ENCODE measurements around the gene ADGRD2. TPM values are rescaled to one million over a fixed set of nuclear protein-coding genes. Genes with fewer than 3 reads are reported as not detected.

ADGRD2 gene
- total RNA-seq, 3 donors from 2014 or later (not counting 1 experiment from before 2014, with no cell fraction given), result not detected

DNA sequence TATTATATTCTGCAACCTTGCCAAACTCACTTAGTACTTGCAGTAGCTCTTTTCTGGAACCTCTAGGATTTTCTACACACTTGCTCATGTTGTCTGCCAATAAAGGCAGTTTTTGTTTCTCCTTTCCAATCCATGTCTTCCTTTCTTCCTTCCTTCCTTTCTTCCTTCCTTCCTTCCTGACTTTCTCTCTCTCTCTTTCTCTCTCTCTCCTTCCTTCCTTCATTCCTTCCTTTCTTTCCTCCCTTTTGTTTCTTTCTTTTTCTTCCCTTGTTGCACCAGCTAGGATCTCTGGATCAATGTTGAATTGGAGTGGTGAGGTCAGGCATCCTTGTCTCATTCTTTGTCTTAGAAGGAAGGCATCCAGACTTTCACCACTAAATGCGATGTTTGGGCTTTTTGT is 12.5 kb downstream of the ADGRD2 start:
- TF ChIP-seq, protein P1, sequence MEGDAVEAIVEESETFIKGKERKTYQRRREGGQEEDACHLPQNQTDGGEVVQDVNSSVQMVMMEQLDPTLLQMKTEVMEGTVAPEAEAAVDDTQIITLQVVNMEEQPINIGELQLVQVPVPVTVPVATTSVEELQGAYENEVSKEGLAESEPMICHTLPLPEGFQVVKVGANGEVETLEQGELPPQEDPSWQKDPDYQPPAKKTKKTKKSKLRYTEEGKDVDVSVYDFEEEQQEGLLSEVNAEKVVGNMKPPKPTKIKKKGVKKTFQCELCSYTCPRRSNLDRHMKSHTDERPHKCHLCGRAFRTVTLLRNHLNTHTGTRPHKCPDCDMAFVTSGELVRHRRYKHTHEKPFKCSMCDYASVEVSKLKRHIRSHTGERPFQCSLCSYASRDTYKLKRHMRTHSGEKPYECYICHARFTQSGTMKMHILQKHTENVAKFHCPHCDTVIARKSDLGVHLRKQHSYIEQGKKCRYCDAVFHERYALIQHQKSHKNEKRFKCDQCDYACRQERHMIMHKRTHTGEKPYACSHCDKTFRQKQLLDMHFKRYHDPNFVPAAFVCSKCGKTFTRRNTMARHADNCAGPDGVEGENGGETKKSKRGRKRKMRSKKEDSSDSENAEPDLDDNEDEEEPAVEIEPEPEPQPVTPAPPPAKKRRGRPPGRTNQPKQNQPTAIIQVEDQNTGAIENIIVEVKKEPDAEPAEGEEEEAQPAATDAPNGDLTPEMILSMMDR (IDR thresholded peaks at IDR 0.05), result no peak
- 83% methylated on average over 1 of the region's 1 CpG for WGBS (ENCODE audit: insufficient coverage)
- Histone ChIP-seq H3K27ac (ENCODE audit: low read length) (no peak overlapping the region), H3K4me1 (ENCODE audit: control insufficient read depth, insufficient read depth, low read length) (no peaks in the 10 kb centered on the region), H3K27me3 (ENCODE audit: control insufficient read depth, insufficient read depth, low read length) (no peaks in the 10 kb centered on the region), H3K4me3 (ENCODE audit: low read length) (no peak overlapping the region), H3K36me3 (ENCODE audit: control insufficient read depth, insufficient read depth, low read length) (no peaks in the 10 kb centered on the region), H3K9me3 (ENCODE audit: control insufficient read depth, insufficient read depth, low read length) (no peaks in the 10 kb centered on the region)
- intact Hi-C loops (cut with micrococcal nuclease), result no loop called here
- H3K4me1 Mint-ChIP-seq, result no peaks in the 10 kb centered on the region
- no peak overlapping the region for H3K4me3 Mint-ChIP-seq
- ATAC-seq, result no peak
- no peaks in the 10 kb centered on the region for H3K9me3 Mint-ChIP-seq
- no peak for DNase-seq
- H3K27me3 Mint-ChIP-seq (ENCODE audit: low read depth in 2 of 2), result peaks cover 6 to 12% of the 10 kb centered on the region in 2 donors
- no peak overlapping the region for H3K27ac Mint-ChIP-seq
- H3K36me3 Mint-ChIP-seq, result no peaks in the 10 kb centered on the region

DNA sequence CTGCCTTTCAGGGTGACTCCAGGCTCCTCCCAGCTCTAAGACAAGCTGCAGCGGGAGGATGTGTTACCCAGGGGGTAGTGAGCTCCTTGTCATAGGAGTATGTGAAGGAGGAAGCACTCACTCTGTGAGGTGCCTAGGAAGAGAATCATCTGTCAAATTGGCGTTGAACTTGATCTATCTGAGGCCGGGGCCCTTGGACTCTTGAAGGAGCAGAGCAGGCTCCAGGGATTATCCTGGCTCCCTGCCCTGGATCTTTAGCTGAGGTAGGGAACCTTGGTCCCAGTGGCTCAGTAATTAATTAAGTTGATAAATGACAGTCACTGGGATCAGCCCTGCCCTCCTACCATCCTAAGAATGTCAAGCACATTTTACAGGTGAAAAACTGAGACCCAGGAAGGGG is 15.5 kb downstream of the ADGRD2 start:
- H3K9me3 ChIP-seq (ENCODE audit: control insufficient read depth, insufficient read depth, low read length), result no peaks in the 10 kb centered on the region
- no peak overlapping the region for H3K27ac ChIP-seq (ENCODE audit: low read length)
- Mint-ChIP-seq H3K9me3 (no peaks in the 10 kb centered on the region), H3K27me3 (ENCODE audit: low read depth in 2 of 2) (peaks cover 6 to 12% of the 10 kb centered on the region in 2 donors), H3K27ac (no peak overlapping the region), H3K4me1 (no peaks in the 10 kb centered on the region), H3K4me3 (no peak overlapping the region), H3K36me3 (no peaks in the 10 kb centered on the region)
- no peaks in the 10 kb centered on the region for H3K4me1 ChIP-seq (ENCODE audit: control insufficient read depth, insufficient read depth, low read length)
- intact Hi-C loops (cut with micrococcal nuclease), result no loop called here
- no peaks in the 10 kb centered on the region for H3K27me3 ChIP-seq (ENCODE audit: control insufficient read depth, insufficient read depth, low read length)
- no peaks in the 10 kb centered on the region for H3K36me3 ChIP-seq (ENCODE audit: control insufficient read depth, insufficient read depth, low read length)
- no peak overlapping the region for H3K4me3 ChIP-seq (ENCODE audit: low read length)
- ATAC-seq, result no peak
- TF ChIP-seq, protein P1 (IDR thresholded peaks at IDR 0.05), result no peak
- WGBS (ENCODE audit: insufficient coverage), result 87% methylated on average over 3 of the region's 3 CpGs
- no peak for DNase-seq

DNA sequence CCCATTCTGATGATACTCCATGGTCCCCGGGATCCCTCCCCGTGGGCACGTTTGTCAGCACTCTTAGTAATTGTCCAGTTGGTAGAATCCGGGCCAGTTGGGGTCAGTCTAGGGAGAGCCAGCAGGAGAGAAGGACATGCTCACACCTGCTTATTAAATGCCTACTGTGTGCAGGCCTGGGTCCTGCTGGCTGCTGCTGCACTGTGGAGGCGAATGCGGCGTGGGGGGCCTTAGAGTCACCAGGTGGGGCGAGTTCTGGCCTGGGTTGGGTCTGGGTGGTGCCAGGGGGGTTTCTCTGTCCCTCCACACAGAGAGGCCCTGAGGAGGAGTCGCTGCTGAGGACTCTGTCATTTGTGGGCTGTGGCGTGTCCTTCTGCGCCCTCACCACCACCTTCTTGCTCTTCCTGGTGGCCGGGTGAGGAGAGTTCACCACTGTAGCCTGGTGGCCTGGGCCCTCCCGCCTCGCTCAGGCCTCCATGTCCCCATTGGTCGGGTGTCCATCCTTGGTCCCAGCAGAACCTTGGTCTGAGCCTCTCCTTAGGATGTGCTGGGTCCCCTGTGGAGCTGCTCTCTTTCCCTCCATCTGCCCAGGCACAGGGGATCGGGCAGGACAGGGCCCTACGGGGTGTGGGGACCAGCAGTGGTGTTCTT is 17.3 kb downstream of the ADGRD2 start:
- H3K4me1 Mint-ChIP-seq, result no peaks in the 10 kb centered on the region
- TF ChIP-seq, protein P1 (IDR thresholded peaks at IDR 0.05), result no peak
- H3K4me3 Mint-ChIP-seq, result no peak overlapping the region
- Histone ChIP-seq H3K27ac (ENCODE audit: low read length) (no peak overlapping the region), H3K36me3 (ENCODE audit: control insufficient read depth, insufficient read depth, low read length) (no peaks in the 10 kb centered on the region), H3K27me3 (ENCODE audit: control insufficient read depth, insufficient read depth, low read length) (no peaks in the 10 kb centered on the region), H3K4me3 (ENCODE audit: low read length) (no peak overlapping the region), H3K4me1 (ENCODE audit: control insufficient read depth, insufficient read depth, low read length) (no peaks in the 10 kb centered on the region), H3K9me3 (ENCODE audit: control insufficient read depth, insufficient read depth, low read length) (no peaks in the 10 kb centered on the region)
- WGBS (ENCODE audit: insufficient coverage), result 89% methylated on average over 17 of the region's 17 CpGs
- no peaks in the 10 kb centered on the region for H3K36me3 Mint-ChIP-seq
- peaks cover 11 to 12% of the 10 kb centered on the region in 2 donors for H3K27me3 Mint-ChIP-seq (ENCODE audit: low read depth in 2 of 2)
- intact Hi-C loops (cut with micrococcal nuclease), result no loop called here
- ATAC-seq, result no peak
- no peaks in the 10 kb centered on the region for H3K9me3 Mint-ChIP-seq
- DNase-seq, result no peak
- H3K27ac Mint-ChIP-seq, result no peak overlapping the region
